ENCODE data around the gene AIM2.
"Not testable (repeated sequence)": the region's sequence is repeated elsewhere in the genome, so short reads cannot be mapped to it uniquely, and the experiment has no call there.

AIM2 gene, protein sequence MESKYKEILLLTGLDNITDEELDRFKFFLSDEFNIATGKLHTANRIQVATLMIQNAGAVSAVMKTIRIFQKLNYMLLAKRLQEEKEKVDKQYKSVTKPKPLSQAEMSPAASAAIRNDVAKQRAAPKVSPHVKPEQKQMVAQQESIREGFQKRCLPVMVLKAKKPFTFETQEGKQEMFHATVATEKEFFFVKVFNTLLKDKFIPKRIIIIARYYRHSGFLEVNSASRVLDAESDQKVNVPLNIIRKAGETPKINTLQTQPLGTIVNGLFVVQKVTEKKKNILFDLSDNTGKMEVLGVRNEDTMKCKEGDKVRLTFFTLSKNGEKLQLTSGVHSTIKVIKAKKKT

DNA sequence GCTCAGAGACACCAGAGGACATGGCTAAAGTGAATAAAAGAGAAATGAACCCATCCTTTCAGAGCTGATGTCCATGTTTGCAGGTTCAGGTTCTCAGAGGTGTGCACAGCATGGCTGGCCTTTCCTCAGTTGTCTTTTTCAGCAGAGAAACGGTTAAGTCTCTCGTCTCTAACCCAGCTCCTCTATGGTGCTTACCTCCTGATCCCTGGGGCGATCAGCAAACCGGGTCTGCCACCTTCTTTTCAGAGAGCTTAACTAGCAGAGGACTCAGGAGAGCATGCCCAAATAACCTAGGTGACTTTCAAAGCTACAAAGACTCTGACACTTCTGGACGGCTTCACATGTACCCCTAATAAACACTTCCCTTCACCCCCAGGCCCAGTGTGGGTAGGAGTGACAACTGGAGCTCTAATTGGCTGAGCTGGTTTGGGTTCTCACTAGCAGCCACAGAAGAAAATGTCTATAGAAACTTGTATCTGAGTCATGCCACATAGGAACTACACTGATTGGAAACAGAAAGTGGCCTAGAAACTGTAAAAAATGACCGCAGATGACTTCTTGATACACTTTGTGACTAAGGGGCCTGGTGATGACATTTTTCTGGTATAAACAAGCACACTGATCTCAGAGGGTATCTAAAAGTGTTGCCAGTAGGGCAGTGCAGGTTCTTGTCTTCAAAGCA is at the start of gene AIM2:
TSS of gene AIM2 (minus strand) at position 329 of the 682 bp plus-strand sequence. CDS start 3,267 bp downstream, outside the sequence.
- DNase-seq = no peak

DNA sequence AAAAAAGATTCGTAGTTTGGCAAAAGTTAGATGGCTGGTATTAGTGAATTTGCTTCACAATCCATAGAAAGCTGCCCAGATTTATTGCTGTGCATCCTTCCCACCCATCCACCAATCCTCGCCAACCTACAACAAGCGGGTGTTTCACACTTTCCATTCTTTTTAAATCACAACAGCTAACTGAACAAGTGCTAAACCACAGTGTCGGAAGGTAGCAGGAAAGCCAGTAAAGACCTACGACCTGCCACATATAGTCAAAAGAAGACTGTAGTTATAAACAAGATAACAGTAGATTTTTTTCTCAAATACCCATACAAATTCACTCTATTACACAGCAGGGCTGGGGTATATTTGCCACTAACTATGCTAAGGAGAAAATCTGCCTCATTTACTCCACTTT is 47.0 kb upstream of the AIM2 start:
- DNase-seq = no peak

DNA sequence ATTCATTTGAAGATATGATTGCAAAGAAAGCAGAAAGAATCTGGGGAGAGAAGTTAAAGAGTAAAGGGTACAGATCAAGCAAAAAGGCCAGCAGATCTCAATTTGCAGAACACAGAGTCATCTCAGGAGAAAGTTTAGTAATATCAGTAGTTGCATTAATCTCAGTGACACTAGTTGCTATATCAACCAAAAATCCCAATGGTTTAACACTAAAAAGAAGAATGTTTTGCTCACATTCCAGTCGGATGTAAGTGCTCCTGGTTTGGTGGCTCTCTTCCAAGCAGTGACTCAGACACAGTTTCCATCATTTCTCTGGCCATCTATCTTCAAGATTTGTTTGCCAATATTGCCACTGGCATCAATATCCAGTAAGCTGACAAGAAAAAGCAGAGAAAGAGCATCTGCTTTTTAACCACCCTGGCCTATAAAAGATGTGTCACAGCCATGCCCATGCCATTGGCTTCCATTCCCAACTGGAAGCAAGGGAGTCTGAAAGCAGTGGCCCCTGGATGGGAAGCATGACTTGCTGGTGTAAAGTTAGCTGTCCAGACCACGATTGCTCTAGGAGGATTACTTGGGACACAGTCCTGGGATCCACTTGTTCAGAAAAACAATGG is 45.5 kb upstream of the AIM2 start:
- DNase-seq = no peak

DNA sequence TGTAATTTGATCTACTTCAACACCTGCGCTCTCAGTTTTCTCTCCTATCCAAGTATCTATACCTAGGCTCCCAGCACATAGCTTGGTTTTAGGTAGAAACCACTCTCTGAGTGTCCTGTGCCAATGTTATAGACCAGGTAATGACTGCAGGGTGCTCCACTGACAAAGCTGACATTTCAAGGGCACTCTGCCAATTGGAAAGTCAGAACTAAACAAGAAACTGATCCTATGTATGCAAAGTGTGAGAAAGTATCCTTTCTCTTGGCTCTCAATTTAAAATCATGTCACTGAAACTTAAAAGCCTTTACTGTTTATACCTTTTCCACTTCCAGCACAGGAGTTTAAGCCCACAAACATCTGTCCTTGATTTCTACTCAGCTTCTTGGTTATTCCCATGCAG is 45.0 kb upstream of the AIM2 start:
- no peak for DNase-seq

DNA sequence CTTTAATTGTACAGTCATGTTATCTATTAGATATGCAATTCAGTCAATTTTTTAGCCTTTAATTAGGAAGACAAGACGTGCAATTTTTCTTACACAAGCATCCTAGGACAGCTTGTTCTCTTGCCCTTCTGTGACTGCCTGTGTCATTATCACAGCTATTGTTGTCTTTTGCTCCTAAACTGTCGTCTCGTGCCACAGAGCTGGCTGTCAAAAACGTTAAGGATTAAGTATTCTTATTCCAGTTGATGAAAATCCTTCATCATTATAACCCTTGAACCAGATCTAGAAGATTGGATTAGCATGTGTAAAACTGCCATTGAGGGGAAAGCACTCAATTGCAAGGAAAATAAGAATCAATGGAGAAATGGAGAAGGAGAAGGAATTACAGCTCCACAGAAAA is 43.8 kb upstream of the AIM2 start:
- no peak for DNase-seq

DNA sequence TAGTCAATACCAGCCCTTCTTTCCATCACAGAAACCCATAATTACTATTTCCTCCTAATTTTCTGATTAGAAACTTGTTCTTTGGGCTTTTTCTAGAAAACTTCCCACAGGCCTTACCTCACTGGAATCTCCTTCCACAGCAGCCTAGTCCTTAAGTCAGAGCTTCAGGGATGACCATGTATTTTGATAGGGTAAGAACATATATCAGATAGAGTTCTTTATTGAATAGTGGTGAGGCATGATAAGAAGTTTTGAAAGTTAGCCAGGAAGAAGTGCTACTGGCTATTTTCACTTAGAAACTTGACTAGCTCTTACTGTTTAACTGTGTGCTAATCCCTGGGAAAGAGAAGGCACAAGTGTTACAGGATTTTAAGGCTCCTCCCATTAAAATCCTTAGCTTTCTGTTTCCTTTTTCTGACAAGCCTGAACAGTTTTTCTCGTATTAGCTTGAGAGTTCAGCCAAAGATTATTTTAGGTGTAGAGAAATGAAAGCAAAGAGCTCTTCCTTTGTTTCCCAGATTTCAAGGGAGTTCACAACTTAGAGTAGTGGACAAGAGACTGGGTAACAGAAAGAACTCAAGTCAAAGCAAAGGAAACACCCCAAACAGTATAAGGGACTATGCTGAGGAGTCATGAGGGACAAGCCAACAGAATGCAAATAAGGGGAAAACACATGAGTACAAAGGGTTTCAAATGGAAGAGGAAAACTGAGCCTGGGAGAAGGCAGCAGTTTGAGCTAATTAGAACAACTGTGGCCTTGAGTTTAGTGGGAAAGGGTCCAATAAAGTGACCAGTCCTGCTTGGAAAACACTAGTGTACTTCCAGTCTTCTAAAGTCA is 37.2 kb upstream of the AIM2 start:
- DNase-seq = no peak

DNA sequence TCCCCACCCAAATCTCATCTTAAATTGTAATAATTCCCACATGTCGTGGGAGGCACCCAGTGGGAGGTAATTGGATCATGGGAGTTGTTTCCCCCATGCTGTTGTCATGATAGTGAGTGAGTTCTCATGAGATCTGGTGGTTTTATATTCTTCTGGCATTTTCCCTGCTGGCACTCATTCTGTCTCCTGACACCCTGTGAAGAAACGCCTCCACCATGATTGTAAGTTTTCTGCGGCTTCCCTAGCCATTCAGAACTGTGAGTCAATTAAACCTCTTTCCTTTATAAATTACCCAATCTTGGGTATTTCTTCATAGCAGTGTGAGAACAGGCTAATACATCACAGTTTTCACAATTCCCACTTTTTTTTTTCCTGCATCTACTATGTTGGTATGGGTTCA is 26.5 kb upstream of the AIM2 start:
- DNase-seq = not testable (repeated sequence)

DNA sequence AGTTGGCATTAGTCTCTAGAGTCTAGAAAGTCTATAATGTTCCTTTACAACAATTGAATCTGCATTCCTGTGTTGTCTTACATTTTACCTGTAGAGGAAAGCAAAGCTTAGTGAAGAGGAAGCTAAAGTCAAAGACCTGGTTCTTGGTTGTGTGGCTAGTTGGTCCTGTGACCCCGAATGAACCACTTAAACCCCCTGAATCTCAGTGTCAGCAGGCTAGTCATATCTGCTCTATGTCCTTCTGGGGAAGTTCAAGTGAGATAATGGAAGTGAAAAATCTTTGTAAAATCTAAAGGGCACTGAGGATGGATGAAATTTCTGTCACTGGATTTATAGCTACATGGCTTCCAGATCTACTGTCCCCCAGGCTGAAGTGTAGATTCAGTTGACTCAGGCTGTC is 24.0 kb upstream of the AIM2 start:
- no peak for DNase-seq

DNA sequence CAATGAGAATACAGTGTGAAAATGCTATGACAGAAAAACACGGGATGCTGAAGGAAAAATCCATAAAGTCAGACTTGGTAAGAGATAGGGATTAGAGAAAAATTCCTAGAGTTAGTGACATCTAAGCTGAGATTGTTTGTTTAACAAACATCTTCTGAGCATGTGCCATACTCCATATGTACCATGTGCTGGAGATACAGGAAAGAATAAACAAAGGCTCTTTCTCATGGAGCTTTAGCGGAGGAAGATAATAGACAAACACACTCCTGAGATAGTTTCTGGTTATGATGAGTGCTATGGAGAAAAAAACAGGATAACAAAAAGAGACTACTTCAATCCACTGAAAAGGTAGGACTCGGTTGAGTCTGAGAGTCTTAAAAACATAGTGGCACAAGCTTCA is 22.0 kb upstream of the AIM2 start:
- DNase-seq = no peak

DNA sequence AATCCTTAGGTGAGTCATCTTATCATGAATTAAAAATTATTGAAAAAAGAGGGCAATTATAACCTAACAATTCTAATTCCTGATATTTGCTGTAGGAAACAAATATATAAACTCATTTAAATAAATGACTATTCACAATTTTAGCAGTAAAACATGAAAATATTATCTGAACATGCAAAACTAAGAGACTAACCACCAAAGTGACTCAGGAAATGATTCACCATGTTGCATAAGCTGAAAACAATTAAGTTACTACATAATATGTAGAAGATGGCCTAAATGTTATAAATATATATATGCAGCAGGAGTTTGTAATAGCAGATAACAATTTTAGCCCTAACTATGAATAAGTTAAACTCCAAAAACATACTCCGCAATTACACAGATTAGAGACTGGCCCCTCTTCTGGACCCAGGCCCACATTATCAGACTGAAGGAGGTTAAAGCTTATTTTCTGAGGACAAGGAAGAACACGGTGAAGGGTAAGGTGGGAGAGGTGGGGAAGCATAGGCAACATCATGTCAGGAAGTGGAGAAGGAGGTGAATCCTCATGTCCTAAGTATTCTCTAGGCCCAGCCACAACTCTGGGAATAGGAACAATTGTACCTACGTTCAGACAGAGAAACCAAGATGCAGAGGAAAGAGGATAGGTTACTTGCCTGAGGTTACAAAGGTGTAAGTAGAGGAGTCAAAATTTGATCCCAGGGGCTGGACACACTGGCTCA is 15.6 kb upstream of the AIM2 start:
- DNase-seq = no peak

DNA sequence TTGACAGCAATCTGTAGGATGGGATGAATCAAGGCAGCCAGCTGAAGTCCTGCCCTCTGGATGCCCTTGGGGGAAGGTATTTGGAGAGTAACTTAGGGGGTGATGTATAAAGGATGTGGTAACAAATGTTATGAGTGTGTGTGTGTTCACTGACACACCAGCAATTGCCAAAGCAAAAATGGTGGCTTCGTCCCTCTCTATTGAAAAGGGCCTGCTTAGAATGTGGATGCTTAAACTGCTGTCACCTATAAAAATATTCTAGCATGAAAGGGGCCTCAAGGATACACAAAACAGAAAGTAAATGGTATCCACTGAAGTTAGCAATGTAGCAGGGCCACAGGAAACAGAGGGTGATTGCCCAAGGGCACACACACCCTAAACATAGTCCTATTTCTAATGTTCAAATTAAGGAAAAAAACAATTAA is 15.1 kb upstream of the AIM2 start:
- DNase-seq = no peak

DNA sequence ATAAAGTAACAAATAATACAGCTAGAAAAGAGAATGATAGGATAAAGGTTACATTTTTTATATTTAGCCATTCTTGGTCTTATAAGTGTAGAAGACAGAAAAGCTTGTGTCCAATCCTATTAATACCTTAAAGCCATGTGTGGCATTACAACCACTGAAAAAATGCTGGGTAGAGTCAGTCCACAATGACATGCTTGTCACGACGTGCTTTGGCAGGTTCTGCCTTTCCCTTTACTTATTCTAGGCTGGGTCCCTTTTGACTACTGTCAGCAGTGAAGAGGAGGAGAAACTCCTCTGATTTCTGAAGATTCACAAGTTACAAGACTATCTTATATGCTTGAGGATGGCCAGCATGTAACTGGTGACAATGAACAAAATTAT is 14.6 kb upstream of the AIM2 start:
- no peak for DNase-seq

DNA sequence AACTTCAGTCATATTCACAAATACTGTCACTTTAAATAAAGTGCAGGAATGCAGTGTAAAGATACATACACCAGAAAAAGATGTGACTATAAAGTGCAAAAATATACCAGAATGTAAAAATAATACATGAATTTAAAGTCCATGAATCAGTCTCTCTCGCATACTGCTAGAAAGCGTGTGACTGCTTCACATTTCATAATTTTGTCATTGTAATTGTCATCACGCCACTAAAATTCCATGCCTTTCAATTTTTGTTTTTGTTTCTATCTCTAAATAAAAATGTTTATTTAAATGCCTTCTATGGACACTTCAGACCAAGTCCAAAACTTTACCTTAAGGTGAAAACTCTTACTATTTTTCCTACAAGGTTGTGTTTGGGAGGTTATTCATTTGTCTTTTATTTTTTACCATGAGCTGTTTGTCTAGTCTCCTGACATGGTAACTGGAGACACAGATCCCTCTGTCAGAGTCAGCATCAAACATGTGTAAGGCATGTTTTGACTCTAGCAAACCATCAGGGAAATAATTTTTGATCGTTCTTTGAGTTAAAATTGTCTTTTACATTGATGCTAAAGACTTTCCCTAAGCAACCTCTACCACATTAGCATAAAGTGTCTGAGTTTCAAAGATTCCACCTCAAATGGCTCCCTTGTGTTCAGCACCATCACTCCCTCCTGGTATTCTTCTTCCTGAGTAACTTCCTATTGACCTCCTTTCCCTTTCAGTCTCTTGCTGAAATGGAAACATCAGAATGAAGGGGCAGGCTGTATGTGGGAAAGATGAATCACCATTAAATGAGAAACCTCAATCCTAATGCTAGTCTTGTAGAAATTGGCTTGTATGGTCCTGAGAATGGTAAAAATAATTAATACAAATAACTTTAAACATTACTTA is 14.0 kb upstream of the AIM2 start:
- no peak for DNase-seq

DNA sequence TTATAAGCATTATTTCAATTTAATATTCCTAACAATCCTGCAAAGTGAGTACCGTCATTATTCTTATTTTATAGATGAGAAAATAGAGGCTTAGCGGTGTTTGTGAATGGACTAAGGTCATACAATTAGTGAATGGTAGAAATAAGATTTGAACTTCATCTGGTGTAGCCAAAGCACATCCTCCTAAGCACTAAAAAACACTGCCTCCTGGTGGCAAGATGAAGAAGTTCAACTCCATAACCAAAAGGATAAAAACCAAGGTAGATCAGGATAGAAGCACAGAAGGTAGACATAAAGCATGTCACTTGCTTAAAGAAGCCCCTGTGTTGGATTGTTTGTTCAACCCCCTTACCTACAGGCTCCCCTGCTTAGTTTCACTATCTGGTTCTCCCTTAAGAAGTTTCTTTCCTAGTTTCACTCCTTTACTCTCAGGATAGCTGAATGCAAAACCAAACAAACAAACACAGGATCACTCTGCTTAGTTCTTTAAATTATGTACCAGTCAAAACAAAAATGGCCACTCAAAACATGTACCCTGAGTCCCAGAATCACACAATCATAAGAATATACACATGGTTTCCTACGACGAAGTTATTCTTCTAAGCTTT is 12.7 kb upstream of the AIM2 start:
- DNase-seq = no peak

DNA sequence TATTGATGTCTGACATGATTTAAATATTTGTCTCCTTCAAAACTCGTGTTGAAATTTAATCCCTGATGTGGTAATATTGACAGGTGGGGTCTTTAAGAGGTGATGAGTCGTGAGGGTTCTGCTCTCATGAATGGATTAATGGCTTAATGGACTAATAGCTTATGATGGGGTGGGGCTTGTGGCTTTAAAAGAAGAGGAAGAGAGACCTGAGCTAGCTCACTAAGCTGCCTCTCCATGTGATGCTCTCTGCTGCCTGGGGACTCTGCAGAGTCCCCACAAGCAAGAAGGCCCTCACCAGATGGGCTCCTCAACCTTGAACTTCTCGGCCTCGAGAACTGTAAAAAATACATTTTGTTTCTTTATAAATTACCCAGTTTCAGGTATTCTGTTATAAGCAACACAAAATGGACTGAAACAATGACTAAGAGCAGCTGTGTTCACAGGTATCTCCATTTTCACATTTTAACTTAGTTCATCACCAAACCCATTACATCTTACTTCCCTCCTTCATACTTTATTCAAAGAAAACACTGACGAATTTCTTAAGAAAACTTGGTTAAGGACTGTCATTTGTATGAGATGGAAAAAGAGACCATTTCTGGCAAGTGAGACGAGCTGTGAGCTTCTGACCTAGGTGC is 12.1 kb upstream of the AIM2 start:
- no peak for DNase-seq

DNA sequence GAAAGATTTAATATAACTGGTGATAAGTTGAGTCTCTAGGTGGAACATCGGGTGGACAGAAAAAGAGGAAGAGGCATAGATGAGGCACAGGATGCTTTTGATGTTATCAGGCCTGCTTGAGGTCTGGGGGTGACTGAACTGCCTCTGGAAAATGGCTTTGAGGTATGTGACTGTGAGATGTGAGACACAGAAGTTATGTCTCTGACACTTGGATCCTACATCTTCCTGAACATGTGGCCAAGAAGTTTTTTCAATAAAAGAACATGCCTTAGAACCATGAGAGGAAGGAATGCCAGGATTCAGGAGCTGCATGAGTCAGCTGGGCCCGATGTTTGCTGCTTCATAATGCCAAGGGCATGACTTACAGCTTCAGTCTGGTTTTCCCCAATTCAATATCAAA is 11.5 kb upstream of the AIM2 start:
- no peak for DNase-seq

DNA sequence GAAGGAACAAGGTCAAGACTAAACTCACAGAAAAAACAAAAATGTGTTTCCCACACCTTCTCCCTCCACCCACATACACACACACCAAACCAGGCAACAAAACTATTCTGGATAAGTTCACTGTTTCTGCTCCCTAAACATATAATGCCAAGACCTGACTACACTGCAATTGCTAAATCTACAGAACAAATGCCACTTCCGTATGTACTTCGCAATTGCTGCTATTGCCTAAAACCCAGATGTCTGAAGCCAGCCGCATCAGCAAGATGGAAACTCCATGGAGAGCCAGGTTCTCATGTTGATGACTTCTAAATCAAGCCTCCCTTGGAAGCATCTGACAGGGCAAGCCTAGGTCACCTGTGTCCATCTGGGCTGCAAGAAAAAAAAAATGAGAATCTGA is 8.3 kb upstream of the AIM2 start:
- DNase-seq = no peak

DNA sequence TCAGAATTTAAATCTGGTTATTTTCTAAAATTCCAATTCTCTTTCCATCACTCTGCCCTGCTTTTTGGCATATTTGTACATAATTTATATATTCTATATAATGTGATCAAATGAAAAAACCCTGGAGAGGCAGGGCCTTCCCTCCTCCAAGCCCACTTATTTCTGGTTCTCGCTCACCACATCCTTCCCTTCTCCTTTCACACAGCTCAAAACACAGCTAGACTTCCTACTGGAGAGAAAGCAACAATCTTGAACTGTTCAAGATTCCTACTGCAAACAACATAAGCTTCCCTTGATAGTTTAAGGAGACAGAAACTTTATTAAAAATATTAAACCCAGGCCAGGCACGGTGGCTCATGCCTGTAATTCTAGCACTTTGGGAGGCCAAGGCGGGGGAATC is 7.6 kb upstream of the AIM2 start:
- no peak for DNase-seq

DNA sequence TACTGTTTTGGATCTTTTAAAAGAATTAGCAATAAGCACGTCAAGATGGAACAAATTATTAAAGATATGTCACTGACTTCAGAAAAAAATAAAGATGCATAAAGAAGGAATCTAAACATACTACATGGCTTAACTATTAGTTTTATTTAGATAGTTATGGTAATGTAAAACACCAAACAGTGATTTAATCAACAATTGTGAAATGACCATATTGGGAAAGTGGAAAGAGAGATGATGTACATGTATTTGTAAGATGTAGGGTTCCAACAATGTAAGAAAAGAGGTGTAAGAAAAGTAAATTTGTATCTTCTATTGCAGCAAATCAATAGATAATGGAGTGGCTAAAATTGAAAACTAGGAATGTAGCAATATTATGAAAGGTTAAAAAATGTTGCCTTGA is 6.4 kb upstream of the AIM2 start:
- DNase-seq = no peak

DNA sequence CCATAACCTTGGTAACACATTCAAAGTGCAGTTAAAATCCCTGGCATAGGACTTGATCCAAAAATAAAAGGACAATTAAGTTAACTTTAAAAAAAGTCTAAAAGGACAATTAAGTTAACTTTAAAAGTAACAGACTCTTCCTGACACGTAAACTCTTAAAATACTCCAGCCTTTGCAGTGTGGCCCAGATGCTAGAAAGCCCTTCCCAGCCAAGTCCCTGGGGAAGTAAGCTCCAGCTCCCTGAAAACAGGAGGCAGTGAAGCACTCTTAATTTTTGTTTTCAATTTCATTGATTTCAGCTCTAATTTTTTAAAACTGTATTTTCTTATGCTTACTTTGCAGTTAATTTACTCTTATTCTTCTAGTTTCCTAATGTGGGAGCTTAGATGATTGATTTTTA is 5.1 kb upstream of the AIM2 start:
- DNase-seq = no peak

DNA sequence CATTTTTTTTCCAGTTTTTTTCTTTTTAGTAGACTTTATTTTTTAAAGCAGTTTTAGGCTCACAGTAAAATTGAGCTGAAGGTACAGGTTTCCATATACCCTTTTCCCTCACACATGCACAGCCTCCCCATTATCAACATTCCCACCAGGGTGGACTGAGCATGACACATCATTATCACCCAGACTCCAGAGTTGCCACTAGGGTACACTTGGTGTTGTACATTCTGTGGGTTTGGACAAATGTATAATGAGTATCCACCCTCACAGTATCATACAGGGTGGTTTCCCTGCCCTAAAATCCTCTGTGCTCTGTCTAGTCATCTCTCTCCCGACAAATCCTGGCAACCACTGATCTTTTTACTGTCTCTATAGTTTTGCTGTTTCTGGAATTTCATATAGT is 3.0 kb upstream of the AIM2 start:
- DNase-seq = no peak

Data from DMS79 (cell line).